HG03469 (cell line): ENCODE data around the gene MSH5.
A peak's percentile ranks its signal among the peaks of the same experiment; 100 is the strongest.
"Not testable (repeated sequence)": the region's sequence is repeated elsewhere in the genome, so short reads cannot be mapped to it uniquely, and the experiment has no call there.

ENCODE experiments used
- ATAC-seq: cut with Tn5 transposase; IDR thresholded peaks from one replicate; pipeline ENCODE4 v1.9.1; 2021; ENCODE audit warnings: mild to moderate bottlenecking, moderate library complexity, moderate number of reproducible peaks; ENCODE audit not compliant: unreplicated experiment

MSH5 gene

GRCh38 chr6:31776989-31777666 lies 37.3 kb downstream of the MSH5 start, which contains the start of gene VWA7:
TSS of gene VWA7 (minus strand) at chr6:31777328. CDS start at chr6:31776779, 549 bp downstream.
- ATAC-seq: peak; percentile 47

- ATAC-seq: no peak
Measured at GRCh38 chr6:31777667-31778050, 37.9 kb downstream of the MSH5 start.

GRCh38 chr6:31778193-31778592 lies 38.4 kb downstream of the MSH5 start:
- no peak for ATAC-seq

- no peak for ATAC-seq
Measured at GRCh38 chr6:31778999-31779885, 39.4 kb downstream of the MSH5 start.

- ATAC-seq: no peak
Measured at GRCh38 chr6:31779908-31780307, 40.1 kb downstream of the MSH5 start.

GRCh38 chr6:31780507-31781243 lies 40.9 kb downstream of the MSH5 start:
- no peak for ATAC-seq

- no peak for ATAC-seq
Measured at GRCh38 chr6:31781244-31782125, 41.7 kb downstream of the MSH5 start.

- ATAC-seq: no peak
Measured at GRCh38 chr6:31782126-31782855, 42.5 kb downstream of the MSH5 start.

- ATAC-seq: no peak
Measured at GRCh38 chr6:31784098-31784925, 44.5 kb downstream of the MSH5 start.

GRCh38 chr6:31785475-31785874 lies 45.7 kb downstream of the MSH5 start:
- no peak for ATAC-seq

GRCh38 chr6:31791324-31792089 lies 51.7 kb downstream of the MSH5 start:
- no peak for ATAC-seq

- ATAC-seq: no peak
Measured at GRCh38 chr6:31792090-31792374, 52.2 kb downstream of the MSH5 start.

- ATAC-seq: no peak
Measured at GRCh38 chr6:31792761-31793171, 53.0 kb downstream of the MSH5 start.

- not testable (repeated sequence) for ATAC-seq
Measured at GRCh38 chr6:31793927-31794245, 54.1 kb downstream of the MSH5 start.

GRCh38 chr6:31794294-31794865 lies 54.6 kb downstream of the MSH5 start:
- ATAC-seq: no peak

- no peak for ATAC-seq
Measured at GRCh38 chr6:31794866-31795615, 55.2 kb downstream of the MSH5 start.

- ATAC-seq: peak; percentile 70
Measured at GRCh38 chr6:31795616-31796298, 56.0 kb downstream of the MSH5 start, which contains the start of gene VARS1. TSS of gene VARS1 (minus strand) at chr6:31795752. CDS start at chr6:31795217, 535 bp downstream.
